Upper lobe of left lung (tissue), 4 donors: ENCODE data around the gene CUX1.

Experiments
- POLR2A ChIP-seq, 4 donors: fragments of 450-650 bp; IDR thresholded peaks; one replicate each; pipeline ENCODE4 v1.5.1; 2016 to 2017; ENCODE audit warnings: antibody characterized with exemption in 4 of 4, mild to moderate bottlenecking in 2 of 4
- POLR2AphosphoS5 ChIP-seq, 2 donors: sonication (generic); formaldehyde crosslinking; IDR thresholded peaks; one replicate each; pipeline ENCODE4 v1.5.1; 2017; ENCODE audit warnings: antibody characterized with exemption in 2 of 2
- TF ChIP-seq, protein P1 (sequence below), 6 experiments: fragments of 450-650 bp in 4 of 6; fragments of 200-600 bp in 2 of 6; sonication (generic) in 2 of 6; IDR thresholded peaks; one replicate each; pipeline ENCODE4 v1.5.1; 2016 to 2019; ENCODE audit warnings: antibody characterized with exemption in 6 of 6

DNA sequence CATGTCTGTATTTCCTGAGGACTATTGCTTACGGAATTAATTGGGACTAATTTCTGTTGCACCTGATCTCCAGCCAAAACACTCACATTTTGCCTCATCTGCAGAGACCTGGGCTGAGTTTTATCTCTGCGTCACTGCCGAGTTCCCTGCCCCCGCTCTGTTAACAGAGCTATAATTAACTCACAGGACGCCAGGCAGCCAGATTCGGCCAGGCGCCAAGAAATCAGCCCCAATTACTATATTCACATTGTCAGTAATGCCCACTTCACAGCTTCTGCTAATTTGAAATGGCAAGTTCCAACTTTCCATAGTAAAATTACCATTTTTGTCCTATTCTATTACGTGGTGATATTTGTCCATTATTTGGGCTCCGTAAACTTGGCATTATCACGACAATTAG, 130.5 kb downstream of the CUX1 start:
- TF ChIP-seq, protein P1, sequence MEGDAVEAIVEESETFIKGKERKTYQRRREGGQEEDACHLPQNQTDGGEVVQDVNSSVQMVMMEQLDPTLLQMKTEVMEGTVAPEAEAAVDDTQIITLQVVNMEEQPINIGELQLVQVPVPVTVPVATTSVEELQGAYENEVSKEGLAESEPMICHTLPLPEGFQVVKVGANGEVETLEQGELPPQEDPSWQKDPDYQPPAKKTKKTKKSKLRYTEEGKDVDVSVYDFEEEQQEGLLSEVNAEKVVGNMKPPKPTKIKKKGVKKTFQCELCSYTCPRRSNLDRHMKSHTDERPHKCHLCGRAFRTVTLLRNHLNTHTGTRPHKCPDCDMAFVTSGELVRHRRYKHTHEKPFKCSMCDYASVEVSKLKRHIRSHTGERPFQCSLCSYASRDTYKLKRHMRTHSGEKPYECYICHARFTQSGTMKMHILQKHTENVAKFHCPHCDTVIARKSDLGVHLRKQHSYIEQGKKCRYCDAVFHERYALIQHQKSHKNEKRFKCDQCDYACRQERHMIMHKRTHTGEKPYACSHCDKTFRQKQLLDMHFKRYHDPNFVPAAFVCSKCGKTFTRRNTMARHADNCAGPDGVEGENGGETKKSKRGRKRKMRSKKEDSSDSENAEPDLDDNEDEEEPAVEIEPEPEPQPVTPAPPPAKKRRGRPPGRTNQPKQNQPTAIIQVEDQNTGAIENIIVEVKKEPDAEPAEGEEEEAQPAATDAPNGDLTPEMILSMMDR (IDR thresholded peaks at IDR 0.05), result no peak
- no peak for TF ChIP-seq POLR2AphosphoS5 (IDR thresholded peaks at IDR 0.05)
- no peak for TF ChIP-seq POLR2A (IDR thresholded peaks at IDR 0.05)
